ENCODE data around the gene BOD1L1.

GRCh38 chr4:13653766-13654161 is 26.2 kb upstream of the BOD1L1 start:
- no peak for TF ChIP-seq EP300 (IDR thresholded peaks at IDR 0.05; ENCODE audit: borderline replicate concordance in 1 of 2, low read depth in 2 of 2, low read length in 2 of 2)
- TF ChIP-seq, protein P1, sequence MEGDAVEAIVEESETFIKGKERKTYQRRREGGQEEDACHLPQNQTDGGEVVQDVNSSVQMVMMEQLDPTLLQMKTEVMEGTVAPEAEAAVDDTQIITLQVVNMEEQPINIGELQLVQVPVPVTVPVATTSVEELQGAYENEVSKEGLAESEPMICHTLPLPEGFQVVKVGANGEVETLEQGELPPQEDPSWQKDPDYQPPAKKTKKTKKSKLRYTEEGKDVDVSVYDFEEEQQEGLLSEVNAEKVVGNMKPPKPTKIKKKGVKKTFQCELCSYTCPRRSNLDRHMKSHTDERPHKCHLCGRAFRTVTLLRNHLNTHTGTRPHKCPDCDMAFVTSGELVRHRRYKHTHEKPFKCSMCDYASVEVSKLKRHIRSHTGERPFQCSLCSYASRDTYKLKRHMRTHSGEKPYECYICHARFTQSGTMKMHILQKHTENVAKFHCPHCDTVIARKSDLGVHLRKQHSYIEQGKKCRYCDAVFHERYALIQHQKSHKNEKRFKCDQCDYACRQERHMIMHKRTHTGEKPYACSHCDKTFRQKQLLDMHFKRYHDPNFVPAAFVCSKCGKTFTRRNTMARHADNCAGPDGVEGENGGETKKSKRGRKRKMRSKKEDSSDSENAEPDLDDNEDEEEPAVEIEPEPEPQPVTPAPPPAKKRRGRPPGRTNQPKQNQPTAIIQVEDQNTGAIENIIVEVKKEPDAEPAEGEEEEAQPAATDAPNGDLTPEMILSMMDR (IDR thresholded peaks at IDR 0.05; ENCODE audit: control extremely low read depth in 1 of 3, insufficient read depth in 1 of 3, low read depth in 1 of 3, low read length in 3 of 3), result no peak
- no peak for TF ChIP-seq EZH2 (IDR thresholded peaks at IDR 0.05; ENCODE audit: low read depth, low read length, severe bottlenecking)
- TF ChIP-seq SRF (IDR thresholded peaks at IDR 0.05; ENCODE audit: low read depth, low read length), result no peak
- no peak for TF ChIP-seq POLR2A (IDR thresholded peaks at IDR 0.05; ENCODE audit: control extremely low read depth in 1 of 2, low read depth in 2 of 2, low read length in 2 of 2)
- TF ChIP-seq RAD21 (IDR thresholded peaks at IDR 0.05 in 1 of 2, conservative IDR thresholded peaks at IDR 0.05 in 1 of 2; ENCODE audit: low read depth in 2 of 2, low read length in 2 of 2), result no peak
- TF ChIP-seq POLR2AphosphoS5 (IDR thresholded peaks at IDR 0.05; ENCODE audit: low read depth, low read length), result no peak
- TF ChIP-seq TEAD4 (IDR thresholded peaks at IDR 0.05; ENCODE audit: low read depth, low read length), result no peak
- TF ChIP-seq CREB1 (IDR thresholded peaks at IDR 0.05), result no peak
- no peak for TF ChIP-seq CHD7 (IDR thresholded peaks at IDR 0.05; ENCODE audit: insufficient replicate concordance, low read length)

All from H1 (cell line).